Right lobe of liver (tissue), 6 donors: ENCODE results near the gene MRPS16. TPM values are rescaled to one million over a fixed set of nuclear protein-coding genes. Genes with fewer than 3 reads are reported as not detected.

Experiments used
- ATAC-seq, 4 donors: fragments of 200-7000 bp; cut with Tn5 transposase; one replicate each; pipeline ENCODE4 v1.9.1; 2020; ENCODE audit warnings: mild to moderate bottlenecking in 4 of 4, moderate library complexity in 4 of 4
- DNase-seq, 3 donors: peaks; one replicate each; pipeline ENCODE4 v3.0.0-alpha.2; 2020
- H3K27ac ChIP-seq, 3 donors: fragments of 200-600 bp; one replicate each; pipeline ENCODE4 v1.8.0; 2022
- H3K27me3 ChIP-seq, 2 donors: fragments of 200-600 bp; one replicate each; pipeline ENCODE4 v1.8.0; 2022
- H3K36me3 ChIP-seq, 4 donors: fragments of 200-600 bp; sonication (generic) in 1 of 4; one replicate each; pipeline versions ENCODE4 v1.5.1 to v1.8.0; 2017 to 2022; ENCODE audit warnings: control low read depth in 1 of 4
- H3K4me1 ChIP-seq, 4 donors: fragments of 200-600 bp; sonication (generic) in 1 of 4; one replicate each; pipeline versions ENCODE4 v1.5.1 to v1.8.0; 2017 to 2022; ENCODE audit warnings: control low read depth in 1 of 4
- H3K4me3 ChIP-seq, 3 donors: fragments of 200-600 bp; one replicate each; pipeline ENCODE4 v1.8.0; 2022
- H3K9me3 ChIP-seq, 4 donors: fragments of 200-600 bp; sonication (generic) in 1 of 4; one replicate each; pipeline versions ENCODE4 v1.5.1 to v1.8.0; 2017 to 2022; ENCODE audit warnings: control low read depth in 1 of 4
- CTCF ChIP-seq, 4 donors: fragments of 200-600 bp in 3 of 4; fragments of 450-650 bp in 1 of 4; IDR thresholded peaks; one replicate each; pipeline versions ENCODE4 v1.5.1 to v1.8.0; 2016 to 2022; ENCODE audit warnings: antibody characterized with exemption in 4 of 4, mild to moderate bottlenecking in 2 of 4
- POLR2A ChIP-seq: fragments of 450-650 bp; IDR thresholded peaks from one replicate; pipeline ENCODE4 v1.6.1; 2017; ENCODE audit warnings: antibody characterized with exemption, mild to moderate bottlenecking
- WGBS: methylation state at CpG from one replicate; pipeline ENCODE4 v1.1.6; 2018; ENCODE audit warnings: low coverage, low lambda C conversion rate; ENCODE audit not compliant: insufficient coverage; ENCODE audit errors: missing lambda C conversion rate; 5-methylcytosine and 5-hydroxymethylcytosine counted together
- intact Hi-C, 2 donors: fragments of 100-400 bp; cut with DNase I; formaldehyde crosslinking; loops; one replicate each; pipeline versions ENCODE4 v1.11.2 to v1.14.1; 2022
- total RNA-seq, 6 experiments: library from RNA; depleted of rRNA in 2 of 6; stranded (reverse); fragments of >200 nt in 2 of 6; fragmentation: NEBNext Ultra II Directional in 3 of 6; extraction: Animal tissue kit (Norgen Biotek cat#: 25700) in 3 of 6; gene quantifications; one replicate each; pipeline versions ENCODE4 v1.1.0 to v1.2.4, GENCODE V29; 2016 to 2023
- donor health status: DM: no; HTN: yes; CAD: no.
- donor health status: DM: no; HTN: no; CAD: no.
- donor health status: DM: no; HTN: no; CAD: no.
- donor health status: DM: no; HTN: yes; CAD: no.
- donor health status: DM: no; HTN: yes; CAD: no.

MRPS16 gene
- total RNA-seq, 6 experiments from 2014 or later = 40.5 to 58.4 (median 48.6) TPM

- no peak overlapping the region for H3K4me3 ChIP-seq
- no peaks in the 10 kb centered on the region for H3K4me1 ChIP-seq
- H3K27me3 ChIP-seq = no peaks in the 10 kb centered on the region
- peaks cover 0 to 17% (median under 1%) of the 10 kb centered on the region in 4 donors for H3K36me3 ChIP-seq
- DNase-seq (no peak), ATAC-seq (no peak)
- 96% methylated on average over 7 of the region's 7 CpGs for WGBS
- intact Hi-C loops = no loop called here
- H3K9me3 ChIP-seq = no peaks in the 10 kb centered on the region
- H3K27ac ChIP-seq = no peak overlapping the region
- TF ChIP-seq CTCF (IDR thresholded peaks at IDR 0.05) = no peak
- TF ChIP-seq POLR2A = no peak
These were observed 17.7 kb downstream of the MRPS16 start for GRCh38 chr10:73234695-73235094.

GRCh38 chr10:73233883-73234282, 18.6 kb downstream of the MRPS16 start:
- H3K9me3 ChIP-seq = no peaks in the 10 kb centered on the region
- H3K36me3 ChIP-seq = peaks cover 0 to 15% (median under 1%) of the 10 kb centered on the region in 4 donors
- no peak overlapping the region for H3K4me3 ChIP-seq
- ATAC-seq (no peak), DNase-seq (no peak)
- no peaks in the 10 kb centered on the region for H3K4me1 ChIP-seq
- WGBS = 100% methylated on average over 2 of the region's 2 CpGs
- H3K27me3 ChIP-seq = no peaks in the 10 kb centered on the region
- no peak overlapping the region for H3K27ac ChIP-seq
- TF ChIP-seq POLR2A (no peak), CTCF (IDR thresholded peaks at IDR 0.05) (no peak)
- intact Hi-C loops = no loop called here

GRCh38 chr10:73232887-73233286, 19.6 kb downstream of the MRPS16 start:
- DNase-seq (no peak), ATAC-seq (no peak)
- Histone ChIP-seq H3K4me1 (no peaks in the 10 kb centered on the region), H3K27ac (no peak overlapping the region), H3K36me3 (peaks cover 0 to 15% (median under 1%) of the 10 kb centered on the region in 4 donors), H3K27me3 (no peaks in the 10 kb centered on the region), H3K9me3 (no peaks in the 10 kb centered on the region), H3K4me3 (no peak overlapping the region)
- TF ChIP-seq POLR2A = no peak
- TF ChIP-seq CTCF (IDR thresholded peaks at IDR 0.05) = no peak
- 93% methylated on average over 8 of the region's 8 CpGs for WGBS
- intact Hi-C loops = no loop called here

- no peak for TF ChIP-seq CTCF (IDR thresholded peaks at IDR 0.05)
- TF ChIP-seq POLR2A = no peak
- Histone ChIP-seq H3K27ac (no peak overlapping the region), H3K9me3 (no peaks in the 10 kb centered on the region), H3K27me3 (no peaks in the 10 kb centered on the region), H3K4me3 (no peak overlapping the region), H3K4me1 (no peaks in the 10 kb centered on the region), H3K36me3 (peaks cover 0 to 15% (median under 1%) of the 10 kb centered on the region in 4 donors)
- intact Hi-C loops = no loop called here
- ATAC-seq = peak in 1 of 4 donors; percentile 18
- no peak for DNase-seq
- WGBS = 67% methylated on average over 6 of the region's 6 CpGs
These were observed 22.9 kb downstream of the MRPS16 start for GRCh38 chr10:73229567-73229966.

- intact Hi-C loops = no loop called here
- no peaks in the 10 kb centered on the region for H3K27me3 ChIP-seq
- H3K4me3 ChIP-seq = no peak overlapping the region
- no peaks in the 10 kb centered on the region for H3K9me3 ChIP-seq
- H3K27ac ChIP-seq = no peak overlapping the region
- peaks cover 0 to 10% (median under 1%) of the 10 kb centered on the region in 4 donors for H3K36me3 ChIP-seq
- H3K4me1 ChIP-seq = no peaks in the 10 kb centered on the region
- TF ChIP-seq POLR2A (no peak), CTCF (IDR thresholded peaks at IDR 0.05) (no peak)
- DNase-seq (no peak), ATAC-seq (peak in 1 of 4 donors; percentile 34)
- 71% methylated on average over 2 of the region's 3 CpGs for whole genome bisulfite sequencing
These were observed 24.2 kb downstream of the MRPS16 start for GRCh38 chr10:73228247-73228646.
